ENCODE data around the gene CTSF. TPM values are rescaled to one million over a fixed set of nuclear protein-coding genes. Genes with fewer than 3 reads are reported as not detected.
"Not testable (repeated sequence)": the region's sequence is repeated elsewhere in the genome, so short reads cannot be mapped to it uniquely, and the experiment has no call there.

The CTSF gene
- total RNA-seq, 1 donor from 2014 or later: 4.1 TPM

DNA sequence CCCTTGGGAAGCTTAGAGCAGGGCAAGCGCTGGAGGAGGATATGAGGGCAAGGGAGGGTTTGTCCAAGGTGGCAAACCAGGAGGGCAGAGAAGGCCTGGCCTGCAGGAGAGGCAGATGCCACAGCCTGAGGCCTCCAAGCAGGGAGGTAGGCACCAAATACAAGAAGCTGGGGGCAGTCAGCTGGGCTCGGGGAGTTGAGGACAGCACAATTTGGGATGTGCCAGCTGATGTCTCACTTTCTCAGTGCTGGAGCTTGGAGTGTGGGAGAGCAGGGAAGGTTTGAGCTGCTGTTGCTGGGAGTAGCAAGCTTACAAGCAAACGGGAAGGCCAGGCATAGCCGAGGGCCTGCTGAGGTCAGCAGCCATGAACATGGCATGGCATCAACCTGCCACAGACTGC is 26.5 kb downstream of the CTSF start:
- Mint-ChIP-seq H3K4me3 (ENCODE audit: low read depth) (no peak overlapping the region), H3K36me3 (ENCODE audit: insufficient read depth) (peaks cover 12% of the 10 kb centered on the region), H3K27ac (no peak overlapping the region), H3K9me3 (ENCODE audit: low read depth) (no peaks in the 10 kb centered on the region), H3K4me1 (ENCODE audit: low read depth) (peaks cover 9% of the 10 kb centered on the region), H3K27me3 (no peaks in the 10 kb centered on the region)
- DNase-seq (ENCODE audit: low spot score, unreplicated experiment): no peak
- TF ChIP-seq, protein P1, sequence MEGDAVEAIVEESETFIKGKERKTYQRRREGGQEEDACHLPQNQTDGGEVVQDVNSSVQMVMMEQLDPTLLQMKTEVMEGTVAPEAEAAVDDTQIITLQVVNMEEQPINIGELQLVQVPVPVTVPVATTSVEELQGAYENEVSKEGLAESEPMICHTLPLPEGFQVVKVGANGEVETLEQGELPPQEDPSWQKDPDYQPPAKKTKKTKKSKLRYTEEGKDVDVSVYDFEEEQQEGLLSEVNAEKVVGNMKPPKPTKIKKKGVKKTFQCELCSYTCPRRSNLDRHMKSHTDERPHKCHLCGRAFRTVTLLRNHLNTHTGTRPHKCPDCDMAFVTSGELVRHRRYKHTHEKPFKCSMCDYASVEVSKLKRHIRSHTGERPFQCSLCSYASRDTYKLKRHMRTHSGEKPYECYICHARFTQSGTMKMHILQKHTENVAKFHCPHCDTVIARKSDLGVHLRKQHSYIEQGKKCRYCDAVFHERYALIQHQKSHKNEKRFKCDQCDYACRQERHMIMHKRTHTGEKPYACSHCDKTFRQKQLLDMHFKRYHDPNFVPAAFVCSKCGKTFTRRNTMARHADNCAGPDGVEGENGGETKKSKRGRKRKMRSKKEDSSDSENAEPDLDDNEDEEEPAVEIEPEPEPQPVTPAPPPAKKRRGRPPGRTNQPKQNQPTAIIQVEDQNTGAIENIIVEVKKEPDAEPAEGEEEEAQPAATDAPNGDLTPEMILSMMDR (IDR thresholded peaks at IDR 0.05; ENCODE audit: unreplicated experiment): no peak

DNA sequence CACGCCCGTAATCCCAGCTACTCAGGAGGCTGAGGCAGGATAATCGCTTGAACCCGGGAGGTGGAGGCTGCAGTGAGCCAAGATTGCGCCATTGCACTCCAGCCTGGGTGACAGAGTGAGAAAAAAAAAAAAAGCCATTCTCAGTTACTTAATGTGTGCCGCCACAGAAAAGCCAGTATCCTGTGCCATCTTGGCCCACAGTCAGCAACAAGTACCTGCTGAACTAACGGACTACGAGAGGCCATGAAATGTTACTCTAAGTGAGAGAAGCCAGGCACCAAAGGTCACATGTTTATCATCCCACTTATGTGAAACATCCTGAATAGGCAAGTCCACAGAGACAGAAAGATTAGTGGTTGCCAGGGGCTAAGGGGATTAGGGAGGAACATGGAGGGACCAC is 27.8 kb downstream of the CTSF start:
- not testable (repeated sequence) for H3K27me3 Mint-ChIP-seq; H3K4me3 Mint-ChIP-seq (ENCODE audit: low read depth); H3K27ac Mint-ChIP-seq

DNA sequence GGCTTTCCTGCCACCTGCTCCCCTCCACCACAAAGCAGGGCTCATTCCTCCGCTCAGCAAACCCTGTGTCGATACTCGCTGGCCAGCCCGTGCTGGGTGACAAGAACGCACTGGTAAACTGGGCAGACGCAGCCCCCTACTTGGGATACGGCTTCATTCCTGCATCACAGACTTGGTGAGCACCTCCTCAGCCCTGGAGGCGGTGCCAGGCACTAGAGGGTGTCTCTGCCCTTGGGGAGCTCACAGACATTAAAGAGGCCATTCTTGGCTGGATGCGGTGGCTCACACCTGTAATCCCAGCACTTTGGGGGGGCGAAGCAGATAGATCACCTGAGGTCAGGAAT is 28.6 kb downstream of the CTSF start:
- Mint-ChIP-seq H3K4me1 (ENCODE audit: low read depth) (peaks cover 6% of the 10 kb centered on the region), H3K36me3 (ENCODE audit: insufficient read depth) (peaks cover 22% of the 10 kb centered on the region), H3K27ac (no peak overlapping the region), H3K4me3 (ENCODE audit: low read depth) (no peak overlapping the region), H3K9me3 (ENCODE audit: low read depth) (no peaks in the 10 kb centered on the region), H3K27me3 (no peaks in the 10 kb centered on the region)
- DNase-seq (ENCODE audit: low spot score, unreplicated experiment): no peak
- TF ChIP-seq, protein P1 (IDR thresholded peaks at IDR 0.05; ENCODE audit: unreplicated experiment): no peak

More for the DNA sequence above, 27.8 kb downstream of the CTSF start:
- H3K4me1 Mint-ChIP-seq (ENCODE audit: low read depth); H3K9me3 Mint-ChIP-seq (ENCODE audit: low read depth); DNase-seq (ENCODE audit: low spot score, unreplicated experiment): not testable (repeated sequence)
- peaks cover 18% of the 10 kb centered on the region for H3K36me3 Mint-ChIP-seq (ENCODE audit: insufficient read depth)

DNA sequence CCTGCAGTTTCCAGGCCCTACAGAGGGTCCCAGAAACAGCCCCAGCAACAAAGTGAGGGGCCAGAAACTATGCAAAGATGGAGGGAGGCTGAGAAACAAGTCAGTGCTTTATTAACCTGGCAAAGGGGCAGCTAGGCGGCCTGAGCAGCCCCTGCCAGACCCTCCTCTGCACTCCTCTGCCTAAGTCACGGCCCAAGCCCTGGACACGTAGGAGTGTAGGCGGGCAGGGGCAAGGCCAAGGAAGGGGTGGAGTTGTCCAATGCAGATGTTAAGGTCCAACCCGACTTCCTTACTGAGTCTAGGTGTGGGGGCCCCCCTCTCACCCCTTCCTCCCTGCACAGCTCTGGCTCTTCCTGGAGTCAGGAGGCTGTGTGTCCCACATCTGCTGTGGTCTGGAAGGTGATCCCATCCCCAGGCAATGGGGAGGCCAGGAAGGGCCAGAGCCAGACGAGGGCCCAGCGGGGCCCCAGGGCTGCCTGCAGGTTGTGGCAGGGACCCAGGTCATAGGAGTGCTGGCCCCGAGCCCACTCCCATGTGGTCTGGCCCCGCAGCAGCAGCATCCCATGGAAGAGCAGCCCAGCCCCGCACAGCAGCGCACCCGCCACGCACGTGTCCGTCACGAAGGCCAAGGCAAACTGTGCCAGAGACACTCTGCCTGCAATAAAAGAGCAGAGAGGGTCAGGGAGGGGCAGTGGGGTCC is 29.1 kb downstream of the CTSF start:
- Mint-ChIP-seq H3K36me3 (ENCODE audit: insufficient read depth) (peaks cover 22% of the 10 kb centered on the region), H3K27ac (no peak overlapping the region), H3K27me3 (no peaks in the 10 kb centered on the region), H3K4me3 (ENCODE audit: low read depth) (no peak overlapping the region), H3K9me3 (ENCODE audit: low read depth) (no peaks in the 10 kb centered on the region), H3K4me1 (ENCODE audit: low read depth) (peaks cover 5% of the 10 kb centered on the region)
- no peak for DNase-seq (ENCODE audit: low spot score, unreplicated experiment)
- TF ChIP-seq, protein P1 (IDR thresholded peaks at IDR 0.05; ENCODE audit: unreplicated experiment): no peak

DNA sequence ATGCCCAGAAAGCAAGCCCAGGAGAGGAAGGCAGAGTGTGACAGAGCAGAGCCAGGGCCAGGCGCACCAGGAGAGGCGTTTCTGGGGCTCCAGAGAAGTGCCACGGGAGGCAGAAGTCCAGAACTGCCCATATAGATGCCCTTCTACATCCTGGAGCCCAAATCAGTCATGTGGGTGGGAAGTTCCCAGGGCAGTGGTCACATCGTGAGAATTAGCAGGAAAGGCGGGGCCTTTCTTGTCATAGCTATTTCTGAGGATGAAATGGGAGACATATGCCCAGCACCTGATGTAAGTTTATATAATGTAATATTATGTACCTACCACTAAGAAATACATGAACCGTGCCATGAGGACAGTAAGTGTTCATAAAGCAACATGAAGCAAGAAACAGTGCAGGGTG is 35.6 kb downstream of the CTSF start:
- TF ChIP-seq, protein P1 (IDR thresholded peaks at IDR 0.05; ENCODE audit: unreplicated experiment): no peak
- peaks cover 2% of the 10 kb centered on the region for H3K4me1 Mint-ChIP-seq (ENCODE audit: low read depth)
- no peaks in the 10 kb centered on the region for H3K9me3 Mint-ChIP-seq (ENCODE audit: low read depth)
- H3K36me3 Mint-ChIP-seq (ENCODE audit: insufficient read depth): peaks cover 20% of the 10 kb centered on the region
- H3K4me3 Mint-ChIP-seq (ENCODE audit: low read depth): no peak overlapping the region
- H3K27ac Mint-ChIP-seq: no peak overlapping the region
- DNase-seq (ENCODE audit: low spot score, unreplicated experiment): no peak
- no peaks in the 10 kb centered on the region for H3K27me3 Mint-ChIP-seq

DNA sequence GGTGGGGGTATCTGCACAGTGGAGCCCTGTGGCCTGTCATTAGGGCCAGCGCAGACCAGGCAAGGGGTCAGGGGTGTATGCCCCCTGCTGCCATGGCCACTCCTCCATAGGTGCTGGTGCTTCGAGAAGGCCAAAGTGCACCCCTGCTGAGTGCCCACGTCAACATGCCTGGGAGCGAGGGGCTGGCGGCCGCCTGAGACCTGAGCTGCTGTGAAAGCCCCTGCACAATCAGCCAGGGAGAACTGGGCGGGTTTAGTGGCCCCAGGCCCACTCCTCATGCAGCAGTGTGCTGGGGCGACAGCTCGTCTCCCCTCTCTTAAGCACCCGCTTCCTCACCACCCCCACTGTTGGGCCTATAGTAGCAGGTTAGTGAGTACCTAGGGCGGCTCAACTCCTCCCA is 36.6 kb downstream of the CTSF start:
- DNase-seq (ENCODE audit: low spot score, unreplicated experiment): no peak
- no peak overlapping the region for H3K4me3 Mint-ChIP-seq (ENCODE audit: low read depth)
- H3K9me3 Mint-ChIP-seq (ENCODE audit: low read depth): no peaks in the 10 kb centered on the region
- H3K27me3 Mint-ChIP-seq: no peaks in the 10 kb centered on the region
- H3K36me3 Mint-ChIP-seq (ENCODE audit: insufficient read depth): peaks cover 17% of the 10 kb centered on the region
- TF ChIP-seq, protein P1 (IDR thresholded peaks at IDR 0.05; ENCODE audit: unreplicated experiment): no peak
- H3K27ac Mint-ChIP-seq: no peak overlapping the region
- H3K4me1 Mint-ChIP-seq (ENCODE audit: low read depth): peaks cover 2% of the 10 kb centered on the region
